ENCODE measurements around the gene KRT71.
"Not testable (repeated sequence)": the region's sequence is repeated elsewhere in the genome, so short reads cannot be mapped to it uniquely, and the experiment has no call there.

KRT71 gene

GRCh38 chr12:52519826-52520662 is 32.9 kb downstream of the KRT71 start, which contains the start of gene KRT5:
Gene KRT5 (minus strand): TSS chr12:52520394. CDS start chr12:52520296, 98 bp downstream.
- no peak for DNase-seq

GRCh38 chr12:52519387-52519703 is 33.6 kb downstream of the KRT71 start:
- no peak for DNase-seq

GRCh38 chr12:52518574-52519386 is 34.2 kb downstream of the KRT71 start:
- DNase-seq, result no peak

- no peak for DNase-seq
These were observed 35.1 kb downstream of the KRT71 start for GRCh38 chr12:52517888-52518287.

- DNase-seq, result no peak
These were observed 35.7 kb downstream of the KRT71 start for GRCh38 chr12:52517005-52517835.

- no peak for DNase-seq
These were observed 36.8 kb downstream of the KRT71 start for GRCh38 chr12:52515927-52516831.

- DNase-seq, result no peak
These were observed 37.7 kb downstream of the KRT71 start for GRCh38 chr12:52515319-52515646.

- DNase-seq, result no peak
These were observed 38.2 kb downstream of the KRT71 start for GRCh38 chr12:52514471-52515318.

GRCh38 chr12:52513736-52514135 is 39.2 kb downstream of the KRT71 start:
- no peak for DNase-seq

GRCh38 chr12:52508211-52508610 is 44.7 kb downstream of the KRT71 start:
- DNase-seq, result no peak

- DNase-seq, result peak; percentile 80
These were observed 45.9 kb downstream of the KRT71 start for GRCh38 chr12:52506858-52507715.

- DNase-seq, result no peak
These were observed 50.1 kb downstream of the KRT71 start for GRCh38 chr12:52502877-52503276.

GRCh38 chr12:52501490-52501889 is 51.5 kb downstream of the KRT71 start:
- no peak for DNase-seq

GRCh38 chr12:52500574-52500973 is 52.4 kb downstream of the KRT71 start:
- DNase-seq, result not testable (repeated sequence)

- DNase-seq, result peak; percentile 78
These were observed 53.0 kb downstream of the KRT71 start for GRCh38 chr12:52499806-52500560.

GRCh38 chr12:52498946-52499345 is 54.0 kb downstream of the KRT71 start:
- DNase-seq, result no peak

- DNase-seq, result no peak
These were observed 55.0 kb downstream of the KRT71 start for GRCh38 chr12:52497975-52498374.

- peak; percentile 88 for DNase-seq
These were observed 56.3 kb downstream of the KRT71 start for GRCh38 chr12:52496590-52497071.

- DNase-seq, result no peak
These were observed 56.9 kb downstream of the KRT71 start for GRCh38 chr12:52496054-52496453.

All from fibroblast of skin of scalp (primary cell).